HG03571 (cell line): ENCODE measurements around the gene PNLIPRP2.

Source experiments
- ATAC-seq: cut with Tn5 transposase; IDR thresholded peaks from one replicate; pipeline ENCODE4 v1.9.1; 2021; ENCODE audit not compliant: unreplicated experiment

The PNLIPRP2 gene

DNA sequence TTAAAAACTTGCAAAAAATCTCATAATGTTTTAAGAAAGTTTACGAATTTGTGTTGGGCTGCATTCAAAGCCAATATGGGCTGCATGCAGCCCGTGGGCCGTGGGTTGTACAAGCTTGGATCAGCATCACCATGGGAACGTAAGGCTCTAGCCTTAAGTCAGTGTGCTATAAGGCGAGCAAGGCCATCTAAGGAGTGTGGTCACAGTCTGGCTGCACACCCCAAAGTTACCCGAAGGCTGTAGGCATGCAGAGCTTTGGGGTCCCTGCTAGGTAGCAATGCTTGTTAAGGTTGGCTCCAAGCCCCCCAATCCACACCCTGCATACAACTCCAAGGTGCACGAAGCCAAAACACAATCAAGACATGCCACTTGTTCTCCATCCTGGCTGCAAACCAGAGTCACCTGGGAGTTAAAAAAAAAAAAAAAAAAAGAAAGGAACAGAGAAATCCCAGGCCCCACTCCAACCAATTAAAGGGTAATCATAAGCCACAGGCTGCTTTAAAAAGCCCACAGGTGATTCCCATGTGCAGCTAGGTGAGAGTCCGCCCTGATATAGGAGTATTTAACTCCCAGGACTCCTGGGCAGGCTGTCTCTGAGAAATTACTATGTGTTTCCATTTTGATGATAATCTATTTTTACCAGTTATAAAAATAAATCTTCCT lies 8.5 kb upstream of the PNLIPRP2 start:
- no peak for ATAC-seq

DNA sequence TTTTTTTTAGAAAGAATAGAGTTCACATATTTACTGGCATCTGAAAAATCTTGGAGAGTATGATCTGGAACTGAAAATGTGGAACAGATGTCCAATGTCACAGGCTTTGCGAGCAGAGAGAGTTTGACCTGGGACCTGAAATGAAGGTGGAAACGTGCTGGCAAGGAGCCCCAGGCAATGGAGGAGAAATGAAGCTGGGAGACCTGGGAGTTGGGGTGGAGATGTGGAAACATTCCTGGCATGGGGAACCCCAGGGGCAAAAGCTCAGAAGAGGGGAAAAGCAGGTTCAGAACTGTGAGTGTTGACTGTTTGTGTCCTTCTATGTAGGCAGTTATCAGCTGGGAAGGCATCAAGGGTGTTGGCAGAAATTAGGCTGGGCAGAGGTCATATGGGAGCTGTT lies 7.3 kb upstream of the PNLIPRP2 start:
- no peak for ATAC-seq

DNA sequence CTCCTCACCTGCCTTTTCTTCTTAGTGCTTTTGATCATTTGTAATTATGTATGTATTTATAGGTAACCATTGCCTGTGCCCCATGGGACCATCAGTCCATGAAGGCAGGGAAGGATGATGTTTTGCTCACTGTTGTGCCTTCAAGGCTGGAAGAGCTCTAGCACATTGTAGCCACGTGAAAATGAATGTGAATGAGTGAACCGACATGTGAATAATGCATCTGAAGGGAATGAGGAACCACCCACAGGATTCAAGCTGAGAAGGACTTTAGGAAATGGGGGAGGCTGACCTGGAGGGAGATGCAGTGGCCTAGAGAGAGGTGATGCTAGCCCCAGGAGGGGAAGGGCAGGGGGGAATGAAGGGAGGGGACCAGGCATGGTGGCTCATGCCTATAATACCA lies 6.0 kb upstream of the PNLIPRP2 start:
- no peak for ATAC-seq

DNA sequence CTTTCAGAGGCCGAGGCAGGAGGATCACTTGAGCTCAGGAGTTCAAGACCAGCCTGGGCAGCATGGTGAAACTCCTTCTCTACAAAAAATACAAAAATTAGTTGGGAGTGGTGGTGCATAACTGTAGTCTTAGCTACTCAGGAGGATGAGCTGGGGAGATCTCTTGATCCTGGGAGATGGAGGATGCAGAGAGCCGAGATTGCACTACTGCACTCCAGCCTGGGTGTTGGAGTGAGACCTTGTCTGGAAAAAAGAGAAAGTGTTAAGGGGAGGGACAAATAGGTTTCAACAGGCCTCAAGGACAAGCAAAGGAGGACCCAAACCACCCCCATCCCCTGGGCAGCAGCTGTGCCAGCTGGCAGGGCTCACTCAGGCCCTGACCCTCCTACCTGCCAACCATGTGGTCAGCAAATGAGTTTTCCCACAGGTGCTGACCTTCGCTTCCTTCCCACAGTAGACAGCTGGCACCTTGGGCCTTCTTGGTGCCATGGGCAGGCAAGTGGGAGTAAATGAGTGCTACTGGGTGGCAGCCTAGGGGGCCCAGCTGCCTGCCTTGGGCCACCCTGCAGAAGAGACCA lies 5.5 kb upstream of the PNLIPRP2 start:
- no peak for ATAC-seq

DNA sequence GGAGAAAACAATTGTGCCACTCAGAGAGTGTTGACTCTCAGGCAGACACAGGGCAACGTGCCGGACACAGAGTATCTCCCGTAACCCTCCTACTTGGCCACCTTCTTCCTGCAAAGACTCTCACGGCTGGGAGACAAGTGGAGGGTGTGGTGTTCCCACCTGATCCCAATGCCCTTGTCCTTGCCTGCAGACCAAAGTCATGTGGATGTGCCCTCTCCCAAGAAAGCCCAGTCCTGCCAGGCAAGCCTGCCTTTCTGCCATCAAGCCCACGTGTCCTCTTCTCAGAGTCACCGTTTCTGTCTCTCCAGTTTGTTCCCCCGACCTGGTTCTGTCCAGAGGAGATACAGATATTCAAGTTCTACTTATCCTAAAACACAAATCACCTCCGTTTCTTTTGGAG lies 723 bp downstream of the PNLIPRP2 start:
- no peak for ATAC-seq

DNA sequence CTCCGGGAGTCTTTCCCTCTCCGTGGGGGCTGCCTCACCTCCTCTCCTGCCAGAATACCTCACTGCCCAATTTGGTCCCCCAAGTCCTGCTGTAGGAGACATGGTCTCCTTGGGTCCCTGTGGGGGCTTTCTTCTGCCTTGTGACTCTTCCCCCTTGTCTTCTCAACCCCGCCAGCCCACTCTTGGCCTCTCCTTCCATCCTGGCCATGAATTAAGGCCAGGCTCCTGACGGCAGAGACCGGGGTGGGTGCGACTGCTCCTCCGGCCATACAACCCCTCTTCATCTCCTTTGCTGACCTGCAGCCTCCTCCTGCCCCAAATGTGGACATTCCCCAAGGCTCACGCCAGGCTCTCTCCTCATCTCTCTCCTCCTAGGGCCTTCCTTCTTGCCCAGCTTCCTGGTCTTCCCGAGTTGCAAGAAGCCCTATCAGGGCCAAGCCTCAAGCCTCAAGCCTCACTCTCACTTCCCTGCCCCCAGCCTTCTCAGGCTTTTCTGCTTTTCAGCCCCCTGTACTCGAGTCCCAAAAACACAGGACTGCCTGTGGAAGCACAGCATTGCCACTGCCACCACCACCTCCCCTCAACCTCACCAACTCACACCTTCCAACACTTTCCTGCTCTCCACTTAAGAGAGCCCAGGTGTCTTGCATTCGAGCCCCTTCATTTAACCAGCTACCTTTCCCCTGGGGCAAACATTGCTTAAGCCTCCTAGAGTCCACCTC lies 1.3 kb downstream of the PNLIPRP2 start:
- ATAC-seq = no peak

DNA sequence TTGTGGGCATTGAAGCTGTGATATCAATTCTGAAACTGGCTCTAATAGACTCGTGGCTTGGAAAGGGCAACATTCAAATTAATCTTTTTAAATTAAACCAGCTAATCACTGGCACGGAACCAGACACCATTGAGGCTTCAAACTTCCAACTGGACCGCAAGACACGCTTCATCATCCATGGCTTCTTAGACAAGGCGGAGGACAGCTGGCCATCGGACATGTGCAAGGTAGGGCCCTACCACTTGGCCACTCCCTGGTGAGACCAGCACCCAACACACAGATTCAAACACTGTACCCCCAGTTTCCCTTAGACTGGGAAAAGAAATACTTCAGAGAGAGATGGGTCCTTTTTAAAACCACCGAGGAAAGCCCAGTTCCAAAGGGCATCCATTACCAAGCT lies 5.1 kb downstream of the PNLIPRP2 start:
- no peak for ATAC-seq

DNA sequence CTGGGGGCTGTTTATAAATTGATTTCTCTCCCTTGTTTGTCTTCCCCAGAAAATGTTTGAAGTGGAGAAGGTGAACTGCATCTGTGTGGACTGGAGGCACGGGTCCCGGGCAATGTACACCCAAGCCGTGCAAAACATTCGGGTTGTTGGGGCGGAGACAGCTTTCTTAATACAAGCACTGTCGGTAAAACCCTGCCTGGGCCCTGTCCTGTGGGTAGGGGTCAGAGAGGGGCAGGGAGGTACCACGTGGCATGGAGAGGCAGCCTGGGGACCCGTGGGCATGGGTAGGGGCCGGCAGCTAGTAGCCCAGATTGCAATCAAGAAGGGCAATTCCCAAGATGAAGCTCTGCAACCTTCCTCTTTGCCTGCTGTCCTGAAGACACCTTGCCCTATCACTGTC lies 6.1 kb downstream of the PNLIPRP2 start:
- no peak for ATAC-seq

DNA sequence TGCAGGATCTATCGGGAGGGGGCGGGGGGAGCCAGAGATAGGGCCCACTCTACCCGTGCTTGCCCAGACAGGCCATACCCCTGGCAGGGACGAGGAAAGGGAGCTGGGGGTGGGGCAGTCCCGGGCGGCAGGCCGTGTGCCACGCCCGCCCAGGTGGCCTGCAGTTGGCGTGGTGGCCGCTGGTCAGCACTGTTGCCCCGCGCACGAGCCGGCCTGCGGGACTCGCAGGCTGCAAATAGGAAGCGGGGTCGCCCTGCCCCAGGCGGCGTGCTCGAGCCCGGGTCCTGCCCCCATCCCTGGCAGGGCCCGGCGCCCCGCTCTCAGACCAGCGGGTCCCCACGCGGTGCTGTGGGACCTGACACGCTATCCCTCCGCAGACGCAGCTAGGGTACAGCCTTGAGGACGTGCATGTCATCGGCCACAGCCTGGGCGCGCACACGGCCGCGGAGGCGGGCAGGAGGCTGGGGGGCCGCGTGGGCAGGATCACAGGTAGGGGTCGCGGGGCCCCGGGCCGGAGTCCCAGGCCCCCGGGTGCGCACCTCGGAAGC lies 6.7 kb downstream of the PNLIPRP2 start:
- no peak for ATAC-seq

DNA sequence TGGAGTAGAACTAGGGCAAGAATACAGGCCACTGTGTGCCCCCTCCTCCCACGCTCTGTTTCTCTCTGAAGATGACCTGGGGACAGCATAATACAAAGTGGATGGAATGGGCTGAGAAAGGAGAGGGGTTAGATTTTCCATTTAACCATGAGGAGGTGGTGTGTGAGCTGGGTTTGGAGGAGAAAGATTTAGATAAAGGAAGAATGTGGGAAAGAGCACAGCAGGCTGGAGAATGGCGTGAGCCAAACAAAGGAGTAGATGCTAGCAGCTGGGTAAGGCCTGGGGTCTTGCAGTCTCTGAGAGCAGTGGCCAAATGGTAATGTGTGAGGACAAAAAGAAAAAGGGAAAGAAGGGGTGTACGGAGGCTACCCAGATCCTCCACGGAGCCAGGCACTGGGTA lies 8.6 kb downstream of the PNLIPRP2 start:
- no peak for ATAC-seq

DNA sequence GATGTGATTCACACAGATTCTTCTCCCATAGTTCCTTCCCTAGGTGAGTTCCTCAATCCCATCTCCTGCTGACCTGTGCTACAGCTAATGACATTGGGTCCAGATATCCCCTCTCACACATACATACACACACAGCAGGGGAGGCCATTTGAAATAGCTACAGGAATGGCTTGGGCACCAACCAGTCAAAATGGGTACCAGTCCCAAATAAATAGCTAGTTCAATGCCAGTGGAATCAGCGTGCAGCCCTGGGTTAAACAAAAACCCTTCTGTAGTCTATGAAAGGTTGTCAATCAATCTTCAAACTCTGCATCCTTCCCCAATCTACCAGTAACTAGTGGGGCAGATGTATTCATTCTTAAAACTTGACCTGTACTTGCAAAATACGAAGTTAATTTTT lies 9.3 kb downstream of the PNLIPRP2 start:
- ATAC-seq = no peak

DNA sequence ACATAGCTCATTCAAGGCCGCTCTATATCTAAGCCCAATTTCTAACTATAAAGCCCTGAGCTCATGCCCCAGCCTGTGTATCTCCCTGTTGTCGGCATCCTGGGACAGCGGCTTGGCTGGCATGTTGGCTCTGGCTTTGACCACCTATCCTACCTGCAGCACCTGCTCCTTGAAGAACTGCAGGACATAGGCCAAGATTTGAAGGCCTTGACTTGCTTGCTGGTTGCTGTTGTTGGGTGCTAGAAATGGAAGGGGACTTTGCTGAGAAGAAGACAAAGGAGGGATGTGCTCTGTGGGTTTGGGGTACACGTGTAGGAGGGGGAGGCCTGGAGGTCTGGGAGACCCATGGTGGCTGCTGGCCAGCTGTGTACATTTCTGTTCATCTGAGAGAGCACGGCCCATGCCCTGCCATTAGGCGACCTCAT lies 11.1 kb downstream of the PNLIPRP2 start:
- no peak for ATAC-seq

DNA sequence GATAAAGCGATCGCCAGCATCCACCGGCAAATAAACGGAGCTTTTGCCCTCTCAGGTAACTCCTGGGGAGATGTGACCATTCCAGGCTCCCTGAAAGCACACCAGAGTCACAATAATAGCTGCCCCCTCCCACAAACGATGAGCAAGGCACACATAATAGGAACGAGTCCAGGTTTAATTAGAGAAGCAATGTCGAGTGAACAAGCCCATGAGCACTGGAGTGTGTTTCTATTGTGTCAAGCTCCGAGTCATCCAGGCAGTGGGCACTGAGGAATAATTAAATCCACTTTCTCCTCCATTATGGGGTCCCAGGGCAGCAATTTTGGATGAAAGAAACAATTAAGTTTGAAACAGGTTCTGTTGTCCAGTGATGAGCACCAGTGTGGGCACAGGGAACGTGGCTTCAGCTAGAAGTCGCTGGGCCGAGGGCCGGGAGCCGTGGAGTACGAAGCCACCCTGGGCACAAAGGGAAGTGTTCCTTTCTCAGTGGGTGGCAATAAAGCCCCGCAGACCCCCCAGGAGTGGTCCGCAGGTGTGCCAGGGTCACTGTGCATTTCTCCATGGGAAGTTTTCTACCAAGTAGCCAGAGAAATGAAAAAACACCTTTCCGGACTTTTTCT lies 12.0 kb downstream of the PNLIPRP2 start:
- ATAC-seq = no peak

DNA sequence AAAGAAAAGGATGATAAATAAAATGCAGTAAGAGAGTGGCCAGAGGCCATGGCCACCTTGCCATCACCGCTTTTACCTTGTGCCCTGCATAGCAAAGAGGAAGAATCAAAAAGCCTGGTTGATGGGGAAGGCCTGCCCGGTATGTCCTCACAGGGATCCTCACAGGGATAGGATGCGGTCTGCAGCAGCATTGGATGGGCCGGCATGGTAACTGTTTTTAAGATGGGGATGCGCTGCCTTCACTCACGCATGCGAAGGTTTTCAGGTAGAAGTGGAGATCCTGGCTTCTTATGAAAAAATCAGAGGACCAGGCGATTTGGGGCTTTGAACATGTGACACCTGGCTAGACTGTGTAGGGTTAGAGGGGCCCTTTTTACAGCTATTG lies 12.5 kb downstream of the PNLIPRP2 start:
- ATAC-seq = no peak

DNA sequence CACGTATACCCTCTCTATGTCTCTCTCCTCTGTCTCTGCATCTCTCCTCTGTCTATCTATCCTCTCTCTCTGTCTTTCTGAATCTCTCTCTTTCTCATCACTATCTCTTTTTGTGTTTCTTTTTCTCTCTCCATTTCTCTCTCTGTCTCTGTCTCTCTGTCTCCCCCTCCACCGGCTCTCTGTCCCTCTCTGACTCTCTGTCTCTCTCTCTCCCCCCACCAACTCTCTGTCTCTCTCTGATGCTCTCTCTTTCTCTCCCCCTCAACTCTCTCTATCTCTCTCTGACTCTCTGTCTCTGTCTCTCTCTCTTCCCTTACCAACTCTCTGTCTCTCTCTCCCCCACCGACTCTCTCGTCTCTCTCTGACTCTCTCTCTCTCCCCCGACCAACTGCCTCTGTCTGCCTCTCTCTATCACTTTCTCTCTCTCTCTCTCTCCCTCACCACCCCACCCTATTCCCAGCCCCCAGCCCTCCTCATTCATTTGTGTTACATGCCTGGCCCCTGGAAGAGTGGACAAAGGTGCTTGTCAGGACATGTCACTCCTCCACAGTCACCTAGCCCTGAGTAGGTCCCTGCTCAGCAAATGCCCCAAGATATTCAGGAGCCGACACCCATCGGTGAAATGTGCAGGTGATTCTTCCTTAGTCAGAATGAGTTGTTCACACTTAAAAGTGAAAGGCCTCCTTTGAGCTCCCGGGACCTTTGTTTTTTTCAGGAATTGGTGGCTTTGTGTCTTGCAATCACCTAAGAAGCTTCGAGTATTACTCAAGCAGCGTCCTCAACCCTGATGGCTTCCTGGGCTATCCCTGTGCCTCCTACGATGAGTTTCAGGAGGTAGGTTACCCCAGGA lies 13.6 kb downstream of the PNLIPRP2 start:
- no peak for ATAC-seq

DNA sequence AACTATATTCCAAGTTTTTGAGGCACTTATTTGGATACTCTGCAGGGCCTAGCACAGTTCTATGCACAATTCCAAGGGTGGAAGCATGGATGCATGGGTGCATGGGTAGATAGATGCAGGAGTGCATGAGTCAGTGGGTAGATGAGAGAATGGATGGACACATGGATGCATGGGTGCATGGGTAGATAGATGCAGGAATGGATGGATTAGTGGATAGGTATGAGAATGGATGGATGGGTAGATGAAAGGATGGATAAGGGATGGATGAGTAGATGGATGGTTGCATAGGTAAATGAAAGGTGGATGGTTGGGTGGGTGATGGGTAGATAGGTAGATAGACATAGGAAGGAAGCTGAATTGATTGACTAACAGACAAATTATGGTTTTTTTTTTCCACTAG lies 15.6 kb downstream of the PNLIPRP2 start:
- ATAC-seq = no peak

DNA sequence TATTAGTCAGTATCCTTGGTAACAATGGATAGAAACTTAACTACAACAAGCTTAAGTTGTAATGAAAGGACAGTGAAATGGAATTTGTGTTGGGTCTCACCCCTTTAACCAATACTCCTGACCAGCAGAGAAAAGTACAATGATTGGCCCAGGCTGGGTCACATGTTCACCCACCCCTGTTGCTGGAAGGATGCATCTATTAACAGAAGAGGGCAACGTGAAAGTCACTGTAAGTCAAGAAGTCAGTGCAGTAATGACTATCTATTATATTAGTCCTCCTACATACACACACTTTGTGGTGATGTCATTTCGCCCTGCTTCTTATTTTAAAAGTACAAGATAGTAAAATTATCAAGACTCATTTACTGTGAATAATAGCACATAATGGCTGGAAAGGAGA lies 16.2 kb downstream of the PNLIPRP2 start:
- ATAC-seq = no peak

DNA sequence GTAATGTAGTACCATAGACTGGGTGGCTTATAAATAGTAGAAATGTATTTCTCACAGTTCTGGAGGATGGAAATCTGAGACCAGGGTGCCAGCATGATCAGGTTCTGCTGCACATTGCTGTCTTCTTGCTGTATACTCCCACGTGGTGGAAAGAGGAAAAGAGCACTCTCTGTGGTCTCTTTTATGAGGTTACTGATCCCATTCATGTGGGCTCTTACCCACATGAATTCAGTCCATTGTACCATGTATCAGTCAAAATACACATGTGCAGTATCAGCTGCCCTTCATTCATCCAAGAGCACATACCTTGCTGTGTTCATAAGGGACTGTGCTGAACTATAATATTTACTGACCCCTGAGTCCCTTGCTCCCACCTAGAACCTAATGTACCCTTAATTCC lies 17.1 kb downstream of the PNLIPRP2 start:
- no peak for ATAC-seq

DNA sequence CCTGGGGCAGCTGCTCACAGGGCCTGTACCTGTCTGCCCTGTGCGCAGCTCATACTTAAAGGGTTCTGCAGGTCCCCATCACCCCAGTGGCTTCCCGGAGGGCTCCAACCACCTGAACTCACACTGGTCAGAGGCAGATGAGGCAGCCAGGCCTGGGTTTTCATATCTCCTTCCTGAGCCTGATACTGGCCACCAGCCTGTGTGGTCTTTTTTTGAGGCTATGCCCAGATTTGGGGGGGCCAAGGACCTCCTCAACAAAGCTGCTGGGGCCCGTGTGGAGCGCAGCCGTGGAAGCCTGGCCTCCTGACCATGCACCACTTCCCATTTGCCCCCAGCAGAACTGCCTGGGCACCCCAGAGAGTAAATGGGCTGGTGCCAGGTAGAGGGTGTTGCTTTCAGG lies 25.7 kb downstream of the PNLIPRP2 start:
- ATAC-seq = no peak

DNA sequence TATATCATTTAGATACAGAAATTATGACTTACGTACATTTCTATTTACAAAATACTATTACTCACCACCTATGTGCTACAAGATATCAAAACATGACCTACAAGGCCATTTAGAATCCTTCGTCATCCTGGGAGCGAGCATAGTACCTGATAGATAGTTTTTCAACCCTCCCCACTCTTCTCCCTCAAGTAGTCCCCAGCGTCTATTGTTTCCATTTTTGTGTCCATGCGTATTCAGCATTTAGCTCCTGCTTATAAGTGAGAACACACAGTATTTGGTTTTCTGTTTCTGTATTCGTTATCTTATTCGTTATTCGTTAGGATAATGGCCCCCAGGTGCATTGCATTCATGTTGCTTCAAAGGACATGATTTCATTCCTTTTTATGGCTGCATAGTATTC lies 28.1 kb downstream of the PNLIPRP2 start:
- no peak for ATAC-seq

DNA sequence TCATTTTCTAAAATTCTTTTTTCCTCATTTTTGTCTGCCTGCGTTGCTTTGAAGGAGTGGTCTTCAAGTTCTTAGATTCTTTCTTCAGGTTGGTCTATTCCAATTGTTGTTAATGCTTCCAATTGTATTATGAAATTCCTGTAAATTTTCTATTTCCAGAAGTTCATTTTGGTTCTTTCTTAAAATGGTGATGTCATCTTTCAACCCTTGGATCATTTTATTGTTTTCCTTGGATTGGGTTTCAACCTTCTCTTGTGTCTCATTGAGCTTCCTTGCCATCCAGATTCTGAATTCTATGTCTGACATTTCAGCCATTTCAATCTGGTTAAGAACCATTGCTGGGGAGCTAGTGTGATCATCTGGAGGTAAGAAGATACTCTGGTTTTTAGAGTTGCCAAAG lies 33.1 kb downstream of the PNLIPRP2 start:
- ATAC-seq = no peak
